Astrocyte (in vitro differentiated cells and primary cell): Measurements from ENCODE around the gene RAD21L1. TPM values are rescaled to one million over a fixed set of nuclear protein-coding genes. Genes with fewer than 3 reads are reported as not detected.

Experiments
- DNase-seq: peaks from one replicate; pipeline ENCODE4 v3.0.0-alpha.2; 2010; ENCODE audit warnings: low read depth
- FAIRE-seq: peaks from 2 replicates; lab custom pipeline; 2011; peaks lifted over from hg19 to GRCh38; lab: Jason Lieb, UNC
- H2AFZ ChIP-seq: 2 replicates; pipeline ENCODE4 v1.6.0; 2012; ENCODE audit warnings: low read depth, low read length, inconsistent platforms
- H3K27ac ChIP-seq: 2 replicates; pipeline ENCODE4 v1.5.1; 2011; ENCODE audit warnings: low read depth, low read length, inconsistent platforms
- H3K27me3 ChIP-seq: 2 replicates; pipeline ENCODE4 v1.6.0; 2011; ENCODE audit warnings: low read length, inconsistent platforms; ENCODE audit not compliant: insufficient read depth
- H3K36me3 ChIP-seq: 2 replicates; pipeline ENCODE4 v1.5.1; 2011; ENCODE audit warnings: low read length, inconsistent platforms; ENCODE audit not compliant: insufficient read depth
- H3K4me1 ChIP-seq: 2 replicates; pipeline ENCODE4 v1.5.1; 2011; ENCODE audit warnings: low read length, inconsistent platforms; ENCODE audit not compliant: insufficient read depth
- H3K4me2 ChIP-seq: 2 replicates; pipeline ENCODE4 v1.6.0; 2012; ENCODE audit warnings: low read length, inconsistent platforms
- H3K4me3 ChIP-seq: 2 replicates; pipeline ENCODE4 v1.5.1; 2011; ENCODE audit warnings: low read depth, mild to moderate bottlenecking, low read length, inconsistent platforms; ENCODE audit not compliant: insufficient read depth
- H3K79me2 ChIP-seq: 2 replicates; pipeline ENCODE4 v1.6.0; 2012; ENCODE audit warnings: mild to moderate bottlenecking, low read length, inconsistent platforms; ENCODE audit not compliant: insufficient read depth
- H3K9ac ChIP-seq: 2 replicates; pipeline ENCODE4 v1.6.0; 2012; ENCODE audit warnings: mild to moderate bottlenecking, low read length, inconsistent platforms
- H3K9me3 ChIP-seq: 2 replicates; pipeline ENCODE4 v1.5.1; 2012; ENCODE audit warnings: low read depth, mild to moderate bottlenecking, low read length, inconsistent platforms; ENCODE audit not compliant: insufficient read depth
- H4K20me1 ChIP-seq: 2 replicates; pipeline ENCODE4 v1.6.0; 2012; ENCODE audit warnings: low read length, inconsistent platforms; ENCODE audit not compliant: insufficient read depth
- H3K27ac Mint-ChIP-seq: one replicate; pipeline ENCODE4 v1.8.0; 2021; ENCODE audit warnings: mild to moderate bottlenecking, mixed read lengths; ENCODE audit not compliant: unreplicated experiment
- H3K27me3 Mint-ChIP-seq: one replicate; pipeline ENCODE4 v1.8.0; 2021; ENCODE audit warnings: low read depth, mixed read lengths; ENCODE audit not compliant: unreplicated experiment
- H3K36me3 Mint-ChIP-seq: one replicate; pipeline ENCODE4 v1.8.0; 2021; ENCODE audit warnings: low read depth, mixed read lengths; ENCODE audit not compliant: unreplicated experiment
- H3K4me1 Mint-ChIP-seq: one replicate; pipeline ENCODE4 v1.8.0; 2021; ENCODE audit warnings: low read depth, mixed read lengths; ENCODE audit not compliant: unreplicated experiment
- H3K4me3 Mint-ChIP-seq: one replicate; pipeline ENCODE4 v1.8.0; 2021; ENCODE audit warnings: mild to moderate bottlenecking, moderate library complexity, mixed read lengths; ENCODE audit not compliant: unreplicated experiment
- H3K9me3 Mint-ChIP-seq: one replicate; pipeline ENCODE4 v1.8.0; 2021; ENCODE audit warnings: mild to moderate bottlenecking, mixed read lengths; ENCODE audit not compliant: unreplicated experiment
- CTCF ChIP-seq: IDR thresholded peaks from 2 replicates; pipeline ENCODE4 v1.5.1; 2011; ENCODE audit warnings: low read depth, mild to moderate bottlenecking, inconsistent platforms, low read length, moderate library complexity; ENCODE audit not compliant: insufficient read depth
- EZH2 ChIP-seq: IDR thresholded peaks from 2 replicates; pipeline ENCODE4 v1.6.1; 2012; ENCODE audit warnings: mild to moderate bottlenecking, low read length, inconsistent platforms; ENCODE audit not compliant: insufficient read depth
- total RNA-seq: library from RNA; stranded (reverse); gene quantifications from 2 replicates; pipeline ENCODE4 v1.2.1, GENCODE V29; 2021

RAD21L1 gene
- total RNA-seq, 1 donor from 2014 or later: not detected

- no peak for TF ChIP-seq CTCF
- no peak for TF ChIP-seq EZH2
- FAIRE-seq: no peak
- Histone ChIP-seq H3K27me3 (no peaks in the 10 kb centered on the region), H3K4me3 (no peak overlapping the region), H4K20me1 (peaks cover 10% of the 10 kb centered on the region), H3K79me2 (no peaks in the 10 kb centered on the region), H3K27ac (no peak overlapping the region), H3K4me1 (no peaks in the 10 kb centered on the region), H3K36me3 (no peaks in the 10 kb centered on the region), H3K9ac (no peak overlapping the region), H3K9me3 (no peaks in the 10 kb centered on the region), H2AFZ (no peak overlapping the region), H3K4me2 (no peak overlapping the region)
- no peak overlapping the region for H3K4me3 Mint-ChIP-seq
- peaks cover 4% of the 10 kb centered on the region for H3K27me3 Mint-ChIP-seq
- H3K27ac Mint-ChIP-seq: no peak overlapping the region
- DNase-seq: no peak
- no peaks in the 10 kb centered on the region for H3K9me3 Mint-ChIP-seq
- peaks cover 5% of the 10 kb centered on the region for H3K4me1 Mint-ChIP-seq
- H3K36me3 Mint-ChIP-seq: no peaks in the 10 kb centered on the region
These were observed 57.1 kb downstream of the RAD21L1 start for GRCh38 chr20:1282966-1283365.

DNA sequence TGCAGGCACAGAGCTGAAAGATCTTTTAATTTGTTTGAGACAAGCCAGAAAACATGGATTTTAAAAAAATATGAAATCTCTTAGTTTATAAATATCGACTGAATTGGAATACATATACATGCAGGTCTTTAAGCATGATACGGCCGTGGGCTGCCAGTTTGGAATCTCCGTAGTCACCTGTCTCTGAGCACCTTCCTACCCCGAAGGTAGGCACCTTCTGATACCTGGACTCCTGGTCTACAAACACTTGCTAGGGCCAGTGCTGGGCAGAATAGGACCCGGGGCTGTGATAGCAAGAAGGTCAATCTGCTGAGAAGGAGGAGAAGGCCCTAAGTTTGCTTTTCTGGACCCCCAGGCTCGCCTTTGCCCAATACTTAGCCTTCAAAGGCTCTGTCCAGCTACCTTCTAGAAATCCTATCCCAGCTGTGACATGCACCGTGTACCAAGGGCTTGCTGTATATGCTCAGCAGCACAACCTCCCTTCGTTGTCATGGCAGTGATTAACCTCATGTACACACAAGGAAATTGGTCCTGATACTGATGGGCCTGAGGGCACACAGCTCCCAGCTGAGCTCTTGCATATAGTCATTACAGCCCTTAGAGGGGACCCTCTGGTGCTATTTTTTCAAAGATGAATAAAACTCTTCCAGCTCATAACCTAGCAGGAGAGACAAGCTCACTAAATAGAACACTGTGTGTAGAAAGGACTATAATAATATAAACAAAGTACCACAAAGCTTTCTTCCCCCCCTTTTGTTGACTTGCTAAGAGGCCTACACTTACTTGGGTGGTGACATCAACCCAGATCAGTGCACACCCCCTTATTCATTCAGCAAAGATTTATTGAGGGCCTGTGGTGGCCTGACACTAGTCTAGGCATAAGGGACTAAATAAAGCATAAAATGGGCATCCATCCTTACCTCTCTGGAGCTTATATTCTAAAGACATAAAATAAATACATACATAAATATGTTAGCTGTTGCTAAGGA lies 58.0 kb downstream of the RAD21L1 start:
- Histone ChIP-seq H3K4me1 (no peaks in the 10 kb centered on the region), H3K27me3 (no peaks in the 10 kb centered on the region), H4K20me1 (peaks cover 10% of the 10 kb centered on the region), H3K4me2 (no peak overlapping the region), H3K4me3 (no peak overlapping the region), H3K79me2 (no peaks in the 10 kb centered on the region), H2AFZ (no peak overlapping the region), H3K27ac (no peak overlapping the region), H3K9ac (no peak overlapping the region), H3K9me3 (no peaks in the 10 kb centered on the region), H3K36me3 (no peaks in the 10 kb centered on the region)
- no peak overlapping the region for H3K4me3 Mint-ChIP-seq
- FAIRE-seq (no peak), DNase-seq (no peak)
- peaks cover 1% of the 10 kb centered on the region for H3K36me3 Mint-ChIP-seq
- H3K9me3 Mint-ChIP-seq: no peaks in the 10 kb centered on the region
- H3K4me1 Mint-ChIP-seq: peaks cover 5% of the 10 kb centered on the region
- H3K27me3 Mint-ChIP-seq: peaks cover 4% of the 10 kb centered on the region
- TF ChIP-seq EZH2: no peak
- no peak for TF ChIP-seq CTCF
- no peak overlapping the region for H3K27ac Mint-ChIP-seq
